Panc1 (cell line): ENCODE measurements around the gene GLIS1. TPM values are rescaled to one million over a fixed set of nuclear protein-coding genes. Genes with fewer than 3 reads are reported as not detected.

ENCODE experiments used
- ATAC-seq: fragments of 200-7000 bp; cut with Tn5 transposase; 2 replicates; pipeline ENCODE4 v1.9.1; 2020; ENCODE audit warnings: mild to moderate bottlenecking, moderate library complexity
- BruUV-seq: library from RNA; stranded (reverse); fragments of 400-500 nt; replicated peaks from 2 replicates; lab custom pipeline; 2021; lab: Mats Ljungman, UMichigan
- CTCF ChIA-PET: fragments of 300-600 bp; sonication (Branson Sonifier 250); formaldehyde crosslinking; loops from one replicate; lab custom pipeline; 2022; ENCODE audit warnings: antibody characterized with exemption; lab: Charles Lee
- POLR2A ChIA-PET: fragments of 300-600 bp; sonication (Branson Sonifier 250); formaldehyde crosslinking; loops from one replicate; lab custom pipeline; 2022; ENCODE audit warnings: antibody characterized with exemption; lab: Charles Lee
- DNase-seq: peaks from one replicate; pipeline ENCODE4 v3.0.0-alpha.2; 2010; ENCODE audit warnings: low read depth, low spot score
- H3K27ac ChIP-seq: 2 replicates; pipeline ENCODE4 v1.5.1; 2011; ENCODE audit warnings: mild to moderate bottlenecking, low read length, inconsistent platforms
- H3K27me3 ChIP-seq: fragments of 200-500 bp; sonication (Bioruptor generic); 2 replicates; pipeline ENCODE4 v1.6.0; 2014; ENCODE audit warnings: low read length, inconsistent platforms; ENCODE audit not compliant: control insufficient read depth, insufficient read depth
- H3K36me3 ChIP-seq: fragments of 200-500 bp; sonication (Bioruptor generic); 2 replicates; pipeline ENCODE4 v1.5.1; 2014; ENCODE audit warnings: inconsistent platforms, mild to moderate bottlenecking, low read length, moderate library complexity; ENCODE audit not compliant: control insufficient read depth, insufficient read depth
- H3K4me1 ChIP-seq: 2 replicates; pipeline ENCODE4 v1.5.1; 2011; ENCODE audit warnings: inconsistent platforms, mild to moderate bottlenecking, low read length, moderate library complexity; ENCODE audit not compliant: control insufficient read depth, insufficient read depth
- H3K4me3 ChIP-seq, 2 experiments: 2 replicates each; pipeline ENCODE4 v1.5.1; 2011 to 2012; ENCODE audit warnings: low read depth in 2 of 2, low read length in 2 of 2, mild to moderate bottlenecking in 2 of 2, inconsistent platforms in 1 of 2, moderate library complexity in 1 of 2
- H3K9me3 ChIP-seq: fragments of 200-500 bp; sonication (Bioruptor generic); 2 replicates; pipeline ENCODE4 v1.5.1; 2014; ENCODE audit warnings: low read depth, mild to moderate bottlenecking, inconsistent platforms, low read length, moderate library complexity; ENCODE audit not compliant: control insufficient read depth, insufficient read depth
- CTCF ChIP-seq: fragments of 450-650 bp; IDR thresholded peaks from 2 replicates; pipeline ENCODE4 v1.5.1; 2017; ENCODE audit warnings: mild to moderate bottlenecking
- POLR2AphosphoS5 ChIP-seq: IDR thresholded peaks from 2 replicates; pipeline ENCODE4 v1.6.1; 2012; ENCODE audit warnings: mild to moderate bottlenecking, low read depth, low read length, moderate library complexity
- REST ChIP-seq, 2 experiments: IDR thresholded peaks; 2 replicates each; pipeline ENCODE4 v1.6.1; 2011 to 2012; ENCODE audit warnings: low read depth in 2 of 2, control low read depth in 1 of 2, low read length in 1 of 2, mild to moderate bottlenecking in 1 of 2, moderate library complexity in 1 of 2; ENCODE audit not compliant: insufficient read depth in 1 of 2
- SIN3A ChIP-seq: IDR thresholded peaks from 2 replicates; pipeline ENCODE4 v1.6.1; 2012; ENCODE audit warnings: low read depth, mild to moderate bottlenecking, low read length, moderate library complexity, borderline replicate concordance; ENCODE audit not compliant: insufficient read depth
- TCF7L2 ChIP-seq: IDR thresholded peaks from 2 replicates; pipeline ENCODE4 v1.6.1; 2011; ENCODE audit warnings: mild to moderate bottlenecking, low read depth, low read length, inconsistent platforms
- in situ Hi-C: cut with HindIII; loops from 2 replicates; pipeline ENCODE4 v1.10.0; 2016; ENCODE audit warnings: low sequenced_read_pairs, low pct_unique_long_range_greater_than_20kb
- intact Hi-C: fragments of 100-400 bp; cut with micrococcal nuclease; formaldehyde crosslinking; loops from one replicate; pipeline ENCODE4 v1.10.0; 2022; ENCODE audit not compliant: unreplicated experiment
- total RNA-seq: library from RNA; stranded (reverse); gene quantifications from one replicate; pipeline ENCODE4 v1.2.1, GENCODE V29; 2021; ENCODE audit not compliant: unreplicated experiment

GLIS1 gene
- total RNA-seq, 1 experiment from 2014 or later: 0.28 TPM

- no peak overlapping the region for H3K27ac ChIP-seq
- DNase-seq (no peak), ATAC-seq (no peak)
- intact Hi-C loops (no loop called here), in situ Hi-C loops (no loop called here)
- no peak overlapping the region for H3K4me3 ChIP-seq
- POLR2A ChIA-PET: no interaction called here
- no peaks in the 10 kb centered on the region for H3K27me3 ChIP-seq
- H3K9me3 ChIP-seq: no peaks in the 10 kb centered on the region
- no peaks in the 10 kb centered on the region for H3K36me3 ChIP-seq
- TF ChIP-seq POLR2AphosphoS5: no peak
- no peak for TF ChIP-seq CTCF
- no peak for TF ChIP-seq SIN3A
- TF ChIP-seq REST (IDR thresholded peaks at IDR 0.05; ENCODE audit: insufficient read depth in 1 of 2, low read depth in 2 of 2, low read length in 1 of 2): no peak
- TF ChIP-seq TCF7L2: no peak
- no TSS peak for BruUV-seq
- H3K4me1 ChIP-seq: no peaks in the 10 kb centered on the region
- CTCF ChIA-PET: no interaction called here
These were observed 98.8 kb downstream of the GLIS1 start for GRCh38 chr1:53639996-53640700.

- Histone ChIP-seq H3K27me3 (no peaks in the 10 kb centered on the region), H3K4me1 (no peaks in the 10 kb centered on the region), H3K27ac (no peak overlapping the region), H3K9me3 (no peaks in the 10 kb centered on the region), H3K4me3 (no peak overlapping the region), H3K36me3 (no peaks in the 10 kb centered on the region)
- CTCF ChIA-PET: no interaction called here
- in situ Hi-C loops: no loop called here
- no peak for TF ChIP-seq TCF7L2
- no peak for TF ChIP-seq REST (IDR thresholded peaks at IDR 0.05; ENCODE audit: insufficient read depth in 1 of 2, low read depth in 2 of 2, low read length in 1 of 2)
- no peak for TF ChIP-seq CTCF
- no peak for TF ChIP-seq POLR2AphosphoS5
- DNase-seq: no peak
- intact Hi-C loops: no loop called here
- POLR2A ChIA-PET: no interaction called here
- BruUV-seq: no TSS peak
- peak; percentile 32; the same call in 1 of the 2 replicates for ATAC-seq
These were observed 99.7 kb downstream of the GLIS1 start for GRCh38 chr1:53639251-53639763.
